NCI-H1417 (cell line): ENCODE results near the gene EGLN2.
A peak's percentile ranks its signal among the peaks of the same experiment; 100 is the strongest.
"Not testable (repeated sequence)": the region's sequence is repeated elsewhere in the genome, so short reads cannot be mapped to it uniquely, and the experiment has no call there.

Source experiments
- DNase-seq, 3 experiments: peaks; one replicate each; lab custom pipeline; 2025; lab: John Stamatoyannopoulos, UW

The EGLN2 gene

GRCh38 chr19:40798683-40799557 lies at the start of gene EGLN2:
Gene EGLN2 (plus strand): TSS chr19:40799191. CDS start chr19:40800573, 1,382 bp downstream.
- peak; percentile 98 to 100 (median 99) for DNase-seq

GRCh38 chr19:40750058-40750873 lies 48.7 kb upstream of the EGLN2 start, which contains the start of gene ACTMAP:
Gene ACTMAP (minus strand): TSS chr19:40750477. CDS start chr19:40749803, 674 bp downstream.
- peak; percentile 99 to 100 (median 100) for DNase-seq

- DNase-seq = peak; percentile 99
These were observed 48.0 kb upstream of the EGLN2 start, which contains the start of gene SNRPA for GRCh38 chr19:40750874-40751537. Gene SNRPA (plus strand): TSS chr19:40751203. CDS start chr19:40751409, 206 bp downstream.

DNA sequence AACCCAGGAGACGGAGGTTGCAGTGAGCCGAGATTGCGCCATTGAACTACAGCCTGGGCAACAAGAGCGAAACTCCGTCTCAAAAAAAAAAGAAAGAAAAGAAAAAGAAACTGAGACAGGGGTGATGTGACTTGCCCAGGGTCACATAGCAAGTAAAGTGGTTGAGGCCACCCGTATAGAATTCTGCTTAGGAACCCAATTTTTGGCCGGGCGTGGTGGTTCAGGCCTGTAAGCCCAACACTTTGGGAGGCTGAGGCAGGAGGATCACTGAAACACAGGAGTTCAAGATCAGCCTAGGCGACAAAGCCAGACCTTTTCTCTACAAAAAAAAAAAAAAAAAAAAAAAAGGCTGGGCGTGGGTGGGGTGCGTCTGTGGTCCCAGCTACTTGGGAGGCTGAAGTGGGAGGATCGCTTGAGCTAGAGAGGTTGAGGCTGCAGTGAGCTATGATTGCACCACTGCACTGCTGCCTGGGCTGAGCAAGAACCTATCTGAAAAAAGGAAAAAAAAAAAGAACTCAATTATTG lies 46.7 kb upstream of the EGLN2 start:
- DNase-seq = no peak

DNA sequence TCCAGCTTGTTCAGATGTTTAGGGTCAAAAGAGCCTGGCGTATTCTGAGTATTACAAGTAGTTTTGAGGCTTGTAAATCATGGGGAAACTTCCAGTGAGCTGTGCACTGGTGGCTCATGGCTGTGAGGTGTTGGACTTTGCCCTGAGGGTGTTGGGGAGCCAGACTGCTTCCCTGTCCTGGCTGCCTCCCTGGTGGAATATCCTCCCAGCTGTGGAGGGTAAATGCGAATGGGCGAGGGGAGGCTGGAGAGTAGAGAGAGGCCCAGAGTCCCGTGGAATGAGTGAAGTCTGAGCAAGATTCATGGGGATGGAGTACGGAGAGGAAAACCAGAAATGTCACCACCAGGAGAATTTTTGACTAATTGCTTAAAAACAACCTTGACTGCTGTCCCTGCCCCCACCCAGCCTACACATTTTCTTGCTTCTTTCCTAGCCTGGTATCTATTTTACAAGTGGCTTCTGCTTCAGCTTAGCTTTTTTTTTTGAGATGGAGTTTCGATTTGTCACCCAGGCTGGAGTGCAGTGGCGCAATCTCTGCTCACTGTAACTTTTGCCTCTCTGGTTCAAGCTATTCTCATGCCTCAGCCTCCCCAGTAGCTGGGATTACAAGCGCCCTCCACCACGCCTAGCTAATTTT lies 44.3 kb upstream of the EGLN2 start:
- DNase-seq = no peak

DNA sequence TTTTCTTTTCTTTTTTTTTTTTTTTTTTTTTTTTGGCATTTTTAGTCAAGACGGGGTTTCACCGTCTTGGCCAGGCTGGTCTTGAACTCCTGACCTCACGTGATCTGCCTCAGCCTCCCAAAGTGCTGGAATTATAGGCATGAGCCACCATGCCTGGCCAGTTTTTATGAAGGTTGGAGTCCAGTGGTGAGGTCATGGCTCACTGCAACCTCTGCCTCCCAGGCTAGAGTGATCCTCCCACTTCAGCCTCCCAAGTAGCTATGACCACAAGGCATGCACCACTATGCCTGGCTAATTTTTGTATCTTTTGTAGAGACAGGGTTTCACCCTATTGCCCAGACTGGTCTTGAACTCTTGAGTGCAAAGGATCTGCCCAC lies 43.8 kb upstream of the EGLN2 start:
- no peak for DNase-seq

- no peak for DNase-seq
These were observed 43.2 kb upstream of the EGLN2 start for GRCh38 chr19:40755791-40756190.

- no peak for DNase-seq
These were observed 42.4 kb upstream of the EGLN2 start for GRCh38 chr19:40756502-40757110.

DNA sequence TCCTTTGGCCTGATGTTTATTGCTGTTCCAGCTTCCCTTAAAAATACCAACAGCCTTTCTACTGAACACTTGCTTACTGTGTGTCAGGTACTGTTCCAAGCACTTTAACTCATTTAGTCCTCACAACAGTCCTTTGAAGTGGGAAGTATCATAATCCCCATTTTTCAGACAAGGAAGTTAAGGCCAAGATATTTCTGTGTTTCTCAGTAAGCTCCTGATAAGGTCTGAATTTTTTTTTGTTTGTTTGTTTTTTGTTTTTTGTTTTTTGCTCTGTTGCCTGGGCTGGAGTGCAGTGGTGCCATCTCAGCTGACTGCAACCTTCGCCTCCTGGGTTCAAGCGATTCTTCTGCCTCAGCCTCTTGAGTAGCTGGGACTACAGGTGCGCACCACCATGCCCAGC lies 40.5 kb upstream of the EGLN2 start:
- DNase-seq = no peak

GRCh38 chr19:40759352-40759751 lies 39.6 kb upstream of the EGLN2 start:
- DNase-seq = no peak

DNA sequence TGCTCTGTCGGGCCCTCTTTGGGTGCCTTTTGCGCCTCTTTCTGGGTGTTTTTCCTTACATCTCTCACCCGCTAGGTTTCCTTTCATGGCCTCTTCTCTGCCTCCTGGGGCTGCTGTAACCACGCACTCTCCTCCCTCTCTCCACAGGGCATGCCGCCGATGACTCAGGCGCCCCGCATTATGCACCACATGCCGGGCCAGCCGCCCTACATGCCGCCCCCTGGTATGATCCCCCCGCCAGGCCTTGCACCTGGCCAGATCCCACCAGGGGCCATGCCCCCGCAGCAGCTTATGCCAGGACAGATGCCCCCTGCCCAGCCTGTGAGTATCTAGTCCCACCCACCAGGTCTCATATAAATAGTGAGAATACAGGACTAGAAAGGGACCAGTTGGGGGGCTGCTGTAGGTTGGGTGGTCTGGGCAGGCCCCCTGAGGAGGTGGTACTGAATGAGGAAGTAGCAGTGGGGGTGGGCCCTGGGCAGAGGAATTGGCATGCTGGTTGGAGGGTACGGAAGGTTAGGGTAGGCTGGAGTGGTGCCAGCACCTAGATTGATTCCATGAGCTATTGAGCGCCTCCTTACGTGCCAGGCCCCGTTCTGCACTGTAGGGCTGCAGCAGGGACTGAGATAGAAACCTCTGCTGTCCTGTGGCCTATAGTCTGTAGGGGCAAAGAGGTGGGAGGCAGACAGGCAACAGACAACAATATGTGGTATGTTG lies 36.1 kb upstream of the EGLN2 start:
- DNase-seq = no peak

- no peak for DNase-seq
These were observed 35.5 kb upstream of the EGLN2 start for GRCh38 chr19:40763526-40763925.

GRCh38 chr19:40763963-40764362 lies 35.0 kb upstream of the EGLN2 start:
- no peak for DNase-seq

DNA sequence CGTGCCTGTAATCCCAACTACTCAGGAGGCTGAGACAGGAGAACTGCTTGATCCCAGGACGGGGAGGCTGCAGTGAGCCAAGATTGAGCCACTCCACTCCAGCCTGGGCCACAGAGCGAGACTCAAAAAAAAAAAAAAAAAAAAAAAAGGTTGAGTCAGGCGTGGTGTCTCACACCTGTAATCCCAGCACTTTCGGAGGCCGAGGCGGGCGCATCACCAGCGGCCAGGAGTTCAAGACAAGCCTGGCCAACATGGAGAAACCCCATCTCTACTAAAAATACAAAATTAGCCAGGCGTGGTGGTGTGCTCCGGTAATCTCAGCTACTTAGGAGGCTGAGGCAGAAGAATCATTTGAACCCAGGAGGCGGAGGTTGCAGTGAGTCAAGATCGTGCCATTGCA lies 32.6 kb upstream of the EGLN2 start:
- not testable (repeated sequence) for DNase-seq

- DNase-seq = no peak
These were observed 30.1 kb upstream of the EGLN2 start for GRCh38 chr19:40768869-40769268.

- DNase-seq = peak in 1 of 3 experiments; percentile 19
These were observed 27.7 kb upstream of the EGLN2 start for GRCh38 chr19:40771101-40771862.

GRCh38 chr19:40774916-40775631 lies 23.9 kb upstream of the EGLN2 start, which contains the start of gene MIA:
Gene MIA (plus strand): TSS chr19:40775521. CDS start chr19:40775543, 22 bp downstream.
- no peak for DNase-seq

- DNase-seq = no peak
These were observed 23.4 kb upstream of the EGLN2 start for GRCh38 chr19:40775632-40776022.

DNA sequence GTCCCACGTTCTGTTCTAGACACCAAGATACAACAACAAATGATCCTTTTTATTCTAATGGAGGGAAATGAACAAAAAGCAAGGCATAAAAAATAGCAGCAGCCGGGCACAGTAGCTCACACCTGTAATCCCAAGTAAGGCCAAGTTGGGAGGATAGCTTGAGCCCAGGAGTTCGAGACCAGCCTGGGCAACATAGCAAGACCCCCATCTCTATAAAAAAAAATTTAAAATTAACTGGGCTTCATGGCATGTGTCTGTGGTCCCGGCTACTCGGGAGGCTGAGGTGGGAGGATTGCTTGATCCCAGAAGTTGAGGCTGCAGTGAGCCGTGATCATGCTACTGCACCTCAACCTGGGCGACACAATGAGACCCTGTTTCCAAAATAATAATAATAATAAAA lies 22.6 kb upstream of the EGLN2 start:
- DNase-seq = no peak
